ENCODE measurements around the gene GXYLT2.

Gene GXYLT2

DNA sequence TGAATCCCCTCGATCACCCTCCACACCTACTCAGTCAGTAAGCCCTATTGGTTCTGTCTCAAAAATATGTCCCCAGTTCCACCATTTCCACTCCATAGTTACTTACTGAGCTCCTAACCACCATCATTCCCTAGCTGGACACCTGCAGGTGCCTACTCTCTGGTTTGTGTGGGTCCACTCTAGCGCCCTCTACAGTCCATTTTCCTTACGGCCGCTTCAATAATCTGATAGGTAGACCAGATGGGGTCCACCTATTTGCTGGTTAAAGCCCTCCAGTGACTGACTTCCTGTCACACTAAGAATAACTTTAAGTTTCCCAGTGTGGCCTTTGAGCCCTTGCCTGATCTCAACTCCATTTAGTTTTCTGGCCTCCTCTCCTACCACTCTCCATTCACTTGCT is 5.0 kb downstream of the GXYLT2 start:
- TF ChIP-seq CTCF (IDR thresholded peaks at IDR 0.05; ENCODE audit: low read depth, low read length, missing control alignments) = peak; percentile 51
- H3K4me3 ChIP-seq (ENCODE audit: low read depth, low read length) = no peak overlapping the region
- DNase-seq (ENCODE audit: low read depth) = no peak

DNA sequence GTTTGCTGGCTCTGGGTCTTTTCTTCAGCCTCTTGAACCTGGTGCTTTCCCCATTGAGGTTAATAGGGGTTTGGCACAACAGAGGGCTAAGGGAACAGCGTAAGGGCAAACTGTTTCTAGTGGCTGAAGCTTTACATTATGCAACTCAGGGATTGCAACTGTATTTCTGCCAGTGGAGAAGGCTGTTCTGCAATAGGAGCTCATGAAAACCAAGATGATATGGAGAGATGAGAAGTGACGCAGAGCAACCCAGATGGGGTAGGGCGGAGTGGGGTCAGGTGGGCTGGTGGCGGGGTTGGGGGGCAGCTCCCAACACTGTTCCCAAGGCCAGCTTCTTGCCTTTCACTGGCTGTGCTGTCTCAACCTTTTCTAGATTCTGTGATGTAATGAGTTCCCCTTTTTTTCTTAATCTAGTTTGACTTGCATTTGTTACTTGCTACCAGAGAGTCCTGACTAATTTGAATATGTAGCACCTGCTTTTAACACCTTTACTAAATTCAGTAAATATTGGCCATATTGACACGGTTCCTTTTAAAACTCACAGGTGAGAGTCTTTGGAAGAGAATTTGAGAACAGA is 7.2 kb downstream of the GXYLT2 start:
- no peak for TF ChIP-seq CTCF (IDR thresholded peaks at IDR 0.05; ENCODE audit: low read depth, low read length, missing control alignments)
- H3K4me3 ChIP-seq (ENCODE audit: low read depth, low read length) = no peak overlapping the region
- no peak for DNase-seq (ENCODE audit: low read depth)

- TF ChIP-seq CTCF (IDR thresholded peaks at IDR 0.05; ENCODE audit: low read depth, low read length, missing control alignments) = no peak
- H3K4me3 ChIP-seq (ENCODE audit: low read depth, low read length) = no peak overlapping the region
- DNase-seq (ENCODE audit: low read depth) = no peak
Observed at GRCh38 chr3:72896996-72897757, 9.3 kb downstream of the GXYLT2 start.

- no peak for DNase-seq (ENCODE audit: low read depth)
- no peak for TF ChIP-seq CTCF (IDR thresholded peaks at IDR 0.05; ENCODE audit: low read depth, low read length, missing control alignments)
- H3K4me3 ChIP-seq (ENCODE audit: low read depth, low read length) = no peak overlapping the region
Observed at GRCh38 chr3:72897758-72898007, 9.8 kb downstream of the GXYLT2 start.

- no peak for TF ChIP-seq CTCF (IDR thresholded peaks at IDR 0.05; ENCODE audit: low read depth, low read length, missing control alignments)
- DNase-seq (ENCODE audit: low read depth) = no peak
- H3K4me3 ChIP-seq (ENCODE audit: low read depth, low read length) = no peak overlapping the region
Observed at GRCh38 chr3:72899349-72899765, 11.5 kb downstream of the GXYLT2 start.

- no peak for DNase-seq (ENCODE audit: low read depth)
- H3K4me3 ChIP-seq (ENCODE audit: low read depth, low read length) = no peak overlapping the region
- no peak for TF ChIP-seq CTCF (IDR thresholded peaks at IDR 0.05; ENCODE audit: low read depth, low read length, missing control alignments)
Observed at GRCh38 chr3:72900048-72900447, 12.2 kb downstream of the GXYLT2 start.

- TF ChIP-seq CTCF (IDR thresholded peaks at IDR 0.05; ENCODE audit: low read depth, low read length, missing control alignments) = no peak
- no peak for DNase-seq (ENCODE audit: low read depth)
- no peak overlapping the region for H3K4me3 ChIP-seq (ENCODE audit: low read depth, low read length)
Observed at GRCh38 chr3:72901840-72902239, 14.0 kb downstream of the GXYLT2 start.

All from GM12864 (cell line).